ENCODE results near the gene FCHO2. TPM values are rescaled to one million over a fixed set of nuclear protein-coding genes. Genes with fewer than 3 reads are reported as not detected.

FCHO2 gene
- total RNA-seq, 2 donors from 2014 or later = 16.8 to 18.5 TPM

- no peak overlapping the region for H3K27ac ChIP-seq (ENCODE audit: low read depth, low read length)
- 90 to 91% methylated on average over 4 of the region's 4 CpGs for WGBS, 2 experiments (ENCODE audit: insufficient coverage in 1 of 2, insufficient read length in 1 of 2)
- H3K4me1 Mint-ChIP-seq = peaks cover 5% of the 10 kb centered on the region
Observed at GRCh38 chr5:73125289-73125688, 169.4 kb downstream of the FCHO2 start.

GRCh38 chr5:73126381-73126780 is 170.5 kb downstream of the FCHO2 start:
- H3K27me3 ChIP-seq (ENCODE audit: control insufficient read depth, insufficient read depth, low read length, poor library complexity, severe bottlenecking) = peaks cover 34% of the 10 kb centered on the region

More at GRCh38 chr5:73125289-73125688, 169.4 kb downstream of the FCHO2 start:
- H3K4me3 ChIP-seq (ENCODE audit: low read length) = no peak overlapping the region
- no peaks in the 10 kb centered on the region for H3K36me3 Mint-ChIP-seq (ENCODE audit: low read depth)
- H3K9me3 ChIP-seq (ENCODE audit: control insufficient read depth, low read length) = no peaks in the 10 kb centered on the region
- peaks cover 44% of the 10 kb centered on the region for H3K27me3 ChIP-seq (ENCODE audit: control insufficient read depth, insufficient read depth, low read length, poor library complexity, severe bottlenecking)
- peaks cover 2% of the 10 kb centered on the region for H3K9me3 Mint-ChIP-seq
- no peak overlapping the region for H3K9ac ChIP-seq (ENCODE audit: extremely low read depth, low read length, poor library complexity, severe bottlenecking)
- peaks cover 40% of the 10 kb centered on the region for H3K27me3 Mint-ChIP-seq (ENCODE audit: insufficient read depth)
- no peak for DNase-seq
- H3K4me3 Mint-ChIP-seq = no peak overlapping the region
- no peak for TF ChIP-seq CTCF (conservative IDR thresholded peaks at IDR 0.05)
- no peak overlapping the region for H3K27ac Mint-ChIP-seq
- no peaks in the 10 kb centered on the region for H3K36me3 ChIP-seq (ENCODE audit: control insufficient read depth, insufficient read depth, low read length)
- no peaks in the 10 kb centered on the region for H3K4me1 ChIP-seq (ENCODE audit: control insufficient read depth, insufficient read depth, low read length)

GRCh38 chr5:73126957-73127356 is 171.1 kb downstream of the FCHO2 start:
- Mint-ChIP-seq H3K4me1 (peaks cover 13% of the 10 kb centered on the region), H3K9me3 (peaks cover 2% of the 10 kb centered on the region)

More at GRCh38 chr5:73126381-73126780, 170.5 kb downstream of the FCHO2 start:
- no peaks in the 10 kb centered on the region for H3K36me3 Mint-ChIP-seq (ENCODE audit: low read depth)
- Histone ChIP-seq H3K4me1 (ENCODE audit: control insufficient read depth, insufficient read depth, low read length) (no peaks in the 10 kb centered on the region), H3K9ac (ENCODE audit: extremely low read depth, low read length, poor library complexity, severe bottlenecking) (no peak overlapping the region), H3K36me3 (ENCODE audit: control insufficient read depth, insufficient read depth, low read length) (no peaks in the 10 kb centered on the region), H3K27ac (ENCODE audit: low read depth, low read length) (no peak overlapping the region), H3K4me3 (ENCODE audit: low read length) (no peak overlapping the region), H3K9me3 (ENCODE audit: control insufficient read depth, low read length) (no peaks in the 10 kb centered on the region)
- H3K27me3 Mint-ChIP-seq (ENCODE audit: insufficient read depth) = peaks cover 33% of the 10 kb centered on the region
- peaks cover 2% of the 10 kb centered on the region for H3K9me3 Mint-ChIP-seq
- H3K4me1 Mint-ChIP-seq = peaks cover 11% of the 10 kb centered on the region
- no peak overlapping the region for H3K27ac Mint-ChIP-seq
- no peak overlapping the region for H3K4me3 Mint-ChIP-seq
- no peak for DNase-seq
- TF ChIP-seq CTCF (conservative IDR thresholded peaks at IDR 0.05) = no peak
- WGBS, 2 experiments (ENCODE audit: insufficient coverage in 1 of 2, insufficient read length in 1 of 2) = 88 to 93% methylated on average over 4 of the region's 4 CpGs

More at GRCh38 chr5:73126957-73127356, 171.1 kb downstream of the FCHO2 start:
- Mint-ChIP-seq H3K4me3 (no peak overlapping the region), H3K27ac (no peak overlapping the region), H3K36me3 (ENCODE audit: low read depth) (no peaks in the 10 kb centered on the region), H3K27me3 (ENCODE audit: insufficient read depth) (peaks cover 27% of the 10 kb centered on the region)
- DNase-seq = no peak
- H3K27me3 ChIP-seq (ENCODE audit: control insufficient read depth, insufficient read depth, low read length, poor library complexity, severe bottlenecking) = peaks cover 28% of the 10 kb centered on the region
- no peak for TF ChIP-seq CTCF (conservative IDR thresholded peaks at IDR 0.05)
- H3K27ac ChIP-seq (ENCODE audit: low read depth, low read length) = no peak overlapping the region
- no peaks in the 10 kb centered on the region for H3K9me3 ChIP-seq (ENCODE audit: control insufficient read depth, low read length)
- H3K4me3 ChIP-seq (ENCODE audit: low read length) = no peak overlapping the region
- 85% methylated on average over 1 of the region's 1 CpG; no CpG with 5 or more reads in 1 of the 2 experiments for WGBS, 2 experiments (ENCODE audit: insufficient coverage in 1 of 2, insufficient read length in 1 of 2)
- H3K36me3 ChIP-seq (ENCODE audit: control insufficient read depth, insufficient read depth, low read length) = no peaks in the 10 kb centered on the region
- H3K9ac ChIP-seq (ENCODE audit: extremely low read depth, low read length, poor library complexity, severe bottlenecking) = no peak overlapping the region
- H3K4me1 ChIP-seq (ENCODE audit: control insufficient read depth, insufficient read depth, low read length) = no peaks in the 10 kb centered on the region
